ENCODE results near the gene PYGO1.
"Not testable (repeated sequence)": the region's sequence is repeated elsewhere in the genome, so short reads cannot be mapped to it uniquely, and the experiment has no call there.

The PYGO1 gene

GRCh38 chr15:55613727-55614126 lies 25.6 kb upstream of the PYGO1 start:
- no peaks in the 10 kb centered on the region for H3K4me1 ChIP-seq (ENCODE audit: insufficient read depth, poor library complexity, severe bottlenecking)
- H3K27ac ChIP-seq (ENCODE audit: poor library complexity, severe bottlenecking) = no peak overlapping the region
- TF ChIP-seq, protein P1, sequence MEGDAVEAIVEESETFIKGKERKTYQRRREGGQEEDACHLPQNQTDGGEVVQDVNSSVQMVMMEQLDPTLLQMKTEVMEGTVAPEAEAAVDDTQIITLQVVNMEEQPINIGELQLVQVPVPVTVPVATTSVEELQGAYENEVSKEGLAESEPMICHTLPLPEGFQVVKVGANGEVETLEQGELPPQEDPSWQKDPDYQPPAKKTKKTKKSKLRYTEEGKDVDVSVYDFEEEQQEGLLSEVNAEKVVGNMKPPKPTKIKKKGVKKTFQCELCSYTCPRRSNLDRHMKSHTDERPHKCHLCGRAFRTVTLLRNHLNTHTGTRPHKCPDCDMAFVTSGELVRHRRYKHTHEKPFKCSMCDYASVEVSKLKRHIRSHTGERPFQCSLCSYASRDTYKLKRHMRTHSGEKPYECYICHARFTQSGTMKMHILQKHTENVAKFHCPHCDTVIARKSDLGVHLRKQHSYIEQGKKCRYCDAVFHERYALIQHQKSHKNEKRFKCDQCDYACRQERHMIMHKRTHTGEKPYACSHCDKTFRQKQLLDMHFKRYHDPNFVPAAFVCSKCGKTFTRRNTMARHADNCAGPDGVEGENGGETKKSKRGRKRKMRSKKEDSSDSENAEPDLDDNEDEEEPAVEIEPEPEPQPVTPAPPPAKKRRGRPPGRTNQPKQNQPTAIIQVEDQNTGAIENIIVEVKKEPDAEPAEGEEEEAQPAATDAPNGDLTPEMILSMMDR (IDR thresholded peaks at IDR 0.05; ENCODE audit: poor library complexity, severe bottlenecking) = no peak
- no peaks in the 10 kb centered on the region for H3K27me3 ChIP-seq (ENCODE audit: insufficient read depth, poor library complexity, severe bottlenecking)
- ATAC-seq (ENCODE audit: low read depth) (no peak), DNase-seq (ENCODE audit: low spot score) (no peak)
- no peak overlapping the region for H3K4me3 ChIP-seq (ENCODE audit: severe bottlenecking)
- no peaks in the 10 kb centered on the region for H3K36me3 ChIP-seq (ENCODE audit: low read depth)
- H3K9me3 ChIP-seq (ENCODE audit: severe bottlenecking) = no peaks in the 10 kb centered on the region

GRCh38 chr15:55606214-55606613 lies 18.1 kb upstream of the PYGO1 start:
- no peak overlapping the region for H3K4me3 ChIP-seq (ENCODE audit: severe bottlenecking)
- no peak for DNase-seq (ENCODE audit: low spot score)
- no peaks in the 10 kb centered on the region for H3K36me3 ChIP-seq (ENCODE audit: low read depth)
- H3K9me3 ChIP-seq (ENCODE audit: severe bottlenecking) = no peaks in the 10 kb centered on the region
- no peaks in the 10 kb centered on the region for H3K27me3 ChIP-seq (ENCODE audit: insufficient read depth, poor library complexity, severe bottlenecking)
- H3K27ac ChIP-seq (ENCODE audit: poor library complexity, severe bottlenecking) = no peak overlapping the region
- TF ChIP-seq, protein P1 (IDR thresholded peaks at IDR 0.05; ENCODE audit: poor library complexity, severe bottlenecking) = no peak
- no peaks in the 10 kb centered on the region for H3K4me1 ChIP-seq (ENCODE audit: insufficient read depth, poor library complexity, severe bottlenecking)
- no peak for ATAC-seq (ENCODE audit: low read depth)

DNA sequence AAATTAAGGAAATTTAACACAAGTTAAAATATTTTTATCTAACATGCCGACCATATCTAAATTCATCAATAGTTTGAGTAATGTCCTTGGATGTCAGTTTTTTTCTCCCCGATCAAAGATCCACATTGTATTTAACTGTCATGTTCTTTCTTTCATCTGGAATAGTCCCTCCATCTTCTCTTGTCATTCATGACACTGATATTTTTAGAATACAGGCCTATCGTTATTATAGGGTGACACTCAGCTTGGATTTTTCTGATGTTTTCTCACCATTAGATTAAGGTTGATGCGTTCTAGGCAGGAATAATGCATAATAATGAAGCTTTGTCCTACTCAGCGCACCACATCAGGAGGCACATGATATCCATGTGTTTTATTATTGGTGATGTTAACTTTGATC lies 13.2 kb upstream of the PYGO1 start:
- Histone ChIP-seq H3K4me1 (ENCODE audit: insufficient read depth, poor library complexity, severe bottlenecking) (no peaks in the 10 kb centered on the region), H3K36me3 (ENCODE audit: low read depth) (no peaks in the 10 kb centered on the region), H3K27me3 (ENCODE audit: insufficient read depth, poor library complexity, severe bottlenecking) (no peaks in the 10 kb centered on the region), H3K27ac (ENCODE audit: poor library complexity, severe bottlenecking) (no peak overlapping the region), H3K4me3 (ENCODE audit: severe bottlenecking) (no peak overlapping the region), H3K9me3 (ENCODE audit: severe bottlenecking) (no peaks in the 10 kb centered on the region)
- ATAC-seq (ENCODE audit: low read depth) (no peak), DNase-seq (ENCODE audit: low spot score) (no peak)
- TF ChIP-seq, protein P1 (IDR thresholded peaks at IDR 0.05; ENCODE audit: poor library complexity, severe bottlenecking) = no peak

DNA sequence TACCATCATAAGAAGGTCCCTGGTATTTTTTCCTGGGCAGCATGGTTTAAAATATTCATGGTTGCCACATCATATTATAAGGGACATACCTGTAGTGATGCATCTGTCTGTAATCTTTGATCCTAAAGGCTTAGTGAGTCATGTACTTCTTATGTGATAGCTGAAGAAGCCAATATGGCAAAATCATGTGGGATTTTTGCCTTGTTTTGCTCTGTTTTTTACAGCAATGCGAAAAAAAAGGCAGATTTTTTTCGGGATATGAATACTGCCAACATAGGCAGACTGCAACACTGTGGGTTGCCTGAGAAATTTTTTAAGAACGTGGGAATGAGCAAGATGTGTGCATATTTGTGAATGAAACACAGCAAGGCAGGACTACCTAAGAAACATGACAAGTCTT lies 11.3 kb upstream of the PYGO1 start:
- Histone ChIP-seq H3K4me3 (ENCODE audit: severe bottlenecking) (no peak overlapping the region), H3K9me3 (ENCODE audit: severe bottlenecking) (no peaks in the 10 kb centered on the region), H3K27ac (ENCODE audit: poor library complexity, severe bottlenecking) (no peak overlapping the region), H3K4me1 (ENCODE audit: insufficient read depth, poor library complexity, severe bottlenecking) (no peaks in the 10 kb centered on the region), H3K36me3 (ENCODE audit: low read depth) (no peaks in the 10 kb centered on the region), H3K27me3 (ENCODE audit: insufficient read depth, poor library complexity, severe bottlenecking) (no peaks in the 10 kb centered on the region)
- ATAC-seq (ENCODE audit: low read depth) = peak; percentile 75
- TF ChIP-seq, protein P1 (IDR thresholded peaks at IDR 0.05; ENCODE audit: poor library complexity, severe bottlenecking) = no peak
- no peak for DNase-seq (ENCODE audit: low spot score)

GRCh38 chr15:55593019-55593418 lies 4.9 kb upstream of the PYGO1 start:
- DNase-seq (ENCODE audit: low spot score); ATAC-seq (ENCODE audit: low read depth); H3K4me1 ChIP-seq (ENCODE audit: insufficient read depth, poor library complexity, severe bottlenecking); H3K4me3 ChIP-seq (ENCODE audit: severe bottlenecking); H3K9me3 ChIP-seq (ENCODE audit: severe bottlenecking); H3K36me3 ChIP-seq (ENCODE audit: low read depth); H3K27me3 ChIP-seq (ENCODE audit: insufficient read depth, poor library complexity, severe bottlenecking); H3K27ac ChIP-seq (ENCODE audit: poor library complexity, severe bottlenecking): not testable (repeated sequence)

Data from RWPE2 (cell line).